ENCODE measurements around the gene NFATC4.
"Not testable (repeated sequence)": the region's sequence is repeated elsewhere in the genome, so short reads cannot be mapped to it uniquely, and the experiment has no call there.

NFATC4 gene

GRCh38 chr14:24368212-24368561 lies 203 bp downstream of the NFATC4 start:
- DNase-seq (ENCODE audit: low read depth in 2 of 2), result no peak

- peak; percentile 89 for DNase-seq (ENCODE audit: low read depth in 2 of 2)
Measured at GRCh38 chr14:24368562-24369252, 723 bp downstream of the NFATC4 start.

GRCh38 chr14:24369463-24369862 lies 1.5 kb downstream of the NFATC4 start:
- no peak for DNase-seq (ENCODE audit: low read depth in 2 of 2)

- no peak for DNase-seq (ENCODE audit: low read depth in 2 of 2)
Measured at GRCh38 chr14:24369907-24370687, 2.1 kb downstream of the NFATC4 start.

GRCh38 chr14:24370748-24371147 lies 2.8 kb downstream of the NFATC4 start:
- no peak for DNase-seq (ENCODE audit: low read depth in 2 of 2)

GRCh38 chr14:24371605-24372004 lies 3.6 kb downstream of the NFATC4 start:
- DNase-seq (ENCODE audit: low read depth in 2 of 2), result not testable (repeated sequence)

- no peak for DNase-seq (ENCODE audit: low read depth in 2 of 2)
Measured at GRCh38 chr14:24372701-24373416, 4.9 kb downstream of the NFATC4 start.

- no peak for DNase-seq (ENCODE audit: low read depth in 2 of 2)
Measured at GRCh38 chr14:24376448-24377070, 8.6 kb downstream of the NFATC4 start.

GRCh38 chr14:24377126-24377525 lies 9.1 kb downstream of the NFATC4 start:
- no peak for DNase-seq (ENCODE audit: low read depth in 2 of 2)

- DNase-seq (ENCODE audit: low read depth in 2 of 2), result no peak
Measured at GRCh38 chr14:24377657-24378056, 9.7 kb downstream of the NFATC4 start.

GRCh38 chr14:24378327-24378726 lies 10.3 kb downstream of the NFATC4 start:
- DNase-seq (ENCODE audit: low read depth in 2 of 2), result no peak

GRCh38 chr14:24378981-24379906 lies 11.3 kb downstream of the NFATC4 start:
- no peak for DNase-seq (ENCODE audit: low read depth in 2 of 2)

GRCh38 chr14:24379907-24380730 lies 12.1 kb downstream of the NFATC4 start:
- DNase-seq (ENCODE audit: low read depth in 2 of 2), result no peak

- no peak for DNase-seq (ENCODE audit: low read depth in 2 of 2)
Measured at GRCh38 chr14:24381363-24382063, 13.5 kb downstream of the NFATC4 start.

- no peak for DNase-seq (ENCODE audit: low read depth in 2 of 2)
Measured at GRCh38 chr14:24382064-24382371, 14.0 kb downstream of the NFATC4 start.

GRCh38 chr14:24384169-24384568 lies 16.2 kb downstream of the NFATC4 start:
- DNase-seq (ENCODE audit: low read depth in 2 of 2), result no peak

- no peak for DNase-seq (ENCODE audit: low read depth in 2 of 2)
Measured at GRCh38 chr14:24385524-24385923, 17.5 kb downstream of the NFATC4 start.

- no peak for DNase-seq (ENCODE audit: low read depth in 2 of 2)
Measured at GRCh38 chr14:24387009-24387345, 19.0 kb downstream of the NFATC4 start.

- DNase-seq (ENCODE audit: low read depth in 2 of 2), result not testable (repeated sequence)
Measured at GRCh38 chr14:24387579-24387978, 19.6 kb downstream of the NFATC4 start.
